ENCODE results near the gene FGF22.

GRCh38 chr19:677601-678436 is 38.1 kb downstream of the FGF22 start:
- TF ChIP-seq CTCF (IDR thresholded peaks at IDR 0.05; ENCODE audit: poor library complexity): no peak
- no peak for TF ChIP-seq EZH2phosphoT487 (IDR thresholded peaks at IDR 0.05; ENCODE audit: low read depth, severe bottlenecking, unreplicated experiment)
- no peak for TF ChIP-seq EZH2 (IDR thresholded peaks at IDR 0.05; ENCODE audit: borderline replicate concordance)
